Measurements from ENCODE around the gene FBXW12. TPM values are rescaled to one million over a fixed set of nuclear protein-coding genes. Genes with fewer than 3 reads are reported as not detected.

The FBXW12 gene
- total RNA-seq, 1 experiment from 2014 or later, result not detected

DNA sequence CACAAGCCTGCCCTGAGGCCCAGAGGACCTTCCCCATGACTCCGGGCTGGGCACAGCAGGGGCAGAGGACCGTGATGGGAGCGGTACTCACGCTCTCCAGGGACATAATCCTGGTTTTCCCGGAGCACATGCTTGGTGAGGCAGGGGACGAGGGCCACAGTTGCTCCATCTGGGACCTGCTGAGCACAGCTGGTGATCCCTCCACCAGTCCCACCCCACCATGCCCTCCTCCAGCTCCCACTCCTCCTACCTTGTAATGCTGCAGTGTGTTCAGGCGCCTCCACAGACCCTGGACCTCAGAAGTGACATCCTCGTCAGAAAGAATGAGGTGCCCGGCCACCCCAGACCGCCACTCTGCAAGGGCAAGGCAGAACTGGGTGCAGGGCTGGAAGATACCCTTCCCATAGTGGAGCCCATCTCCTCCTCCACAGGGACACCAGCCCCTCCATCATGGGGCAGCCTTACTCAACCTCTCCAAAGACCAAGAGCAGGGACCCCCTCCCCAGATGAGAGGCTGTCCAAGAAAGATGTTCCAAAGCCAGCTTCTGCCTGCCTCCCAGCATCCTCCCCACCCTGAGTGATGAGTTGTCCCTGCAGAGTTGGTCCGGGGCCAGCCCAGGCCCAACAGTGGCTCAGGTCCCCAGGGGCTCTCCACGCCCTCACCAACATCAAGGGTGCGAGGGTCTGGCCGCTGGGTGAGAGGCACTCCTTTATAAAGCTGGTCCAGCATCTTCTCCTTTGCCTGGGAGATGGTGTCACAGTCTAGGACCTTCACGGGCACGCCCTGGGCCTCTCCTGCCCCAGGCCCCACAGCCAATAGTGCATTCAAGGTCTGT lies 38.4 kb downstream of the FBXW12 start:
- no peak for DNase-seq (ENCODE audit: low read depth, low spot score)
- Histone ChIP-seq H3K4me1 (ENCODE audit: control insufficient read depth in 1 of 2, insufficient read depth in 2 of 2, low read length in 2 of 2) (no peaks in the 10 kb centered on the region), H3K9ac (ENCODE audit: low read length) (no peak overlapping the region), H3K79me2 (ENCODE audit: insufficient read depth, low read length) (no peaks in the 10 kb centered on the region), H3K9me3 (ENCODE audit: control insufficient read depth in 1 of 2, insufficient read depth in 1 of 2, low read depth in 1 of 2, low read length in 2 of 2) (no peaks in the 10 kb centered on the region), H4K20me1 (ENCODE audit: insufficient read depth) (no peaks in the 10 kb centered on the region), H3K36me3 (ENCODE audit: control insufficient read depth in 1 of 2, insufficient read depth in 2 of 2, low read length in 2 of 2) (peaks cover 2 to 3% of the 10 kb centered on the region in 2 experiments; a peak in 2 of 4 replicates), H2AFZ (ENCODE audit: low read depth, low read length, poor library complexity, severe bottlenecking) (no peak overlapping the region), H3K9me2 (ENCODE audit: insufficient read depth) (no peaks in the 10 kb centered on the region), H3K4me3 (replicated peaks in 1 of 2; ENCODE audit: low read depth in 1 of 2, low read length in 2 of 2) (no peak overlapping the region), H3K27me3 (ENCODE audit: insufficient read depth, low read length) (no peaks in the 10 kb centered on the region), H3K4me2 (ENCODE audit: low read length) (no peak overlapping the region), H3K27ac (ENCODE audit: low read depth, low read length) (no peak overlapping the region)
- TF ChIP-seq POLR2A (IDR thresholded peaks at IDR 0.05; ENCODE audit: borderline replicate concordance, extremely low read depth, insufficient read depth, insufficient read length) (no peak), YY1 (IDR thresholded peaks at IDR 0.05; ENCODE audit: extremely low read depth, insufficient replicate concordance, low read depth, low read length) (no peak), ELF1 (IDR thresholded peaks at IDR 0.05; ENCODE audit: borderline replicate concordance, low read depth) (no peak), SP1 (IDR thresholded peaks at IDR 0.05; ENCODE audit: low read depth) (no peak), CTCF (IDR thresholded peaks at IDR 0.05 in 2 of 3, conservative IDR thresholded peaks at IDR 0.05 in 1 of 3; ENCODE audit: borderline replicate concordance in 1 of 3, insufficient read depth in 1 of 3, low read depth in 2 of 3, low read length in 2 of 3) (no peak), CBX3 (IDR thresholded peaks at IDR 0.05; ENCODE audit: low read depth) (no peak)
- no TSS peak for BruUV-seq (replicated peaks)
- ChIA-PET POLR2A (no interaction called here), RAD21 (ENCODE audit: low non-redundant PET in 1 of 2, low total read pairs in 2 of 2, uncharacterized antibody in 2 of 2, unreplicated experiment in 2 of 2) (no interaction called here), CTCF (interaction anchor here (1.3 kb wide), 1 partner anchor 25 kb away, joined by 3 read pairs; no protein-coding TSS in a partner anchor)
- no peak for ATAC-seq
- intact Hi-C loops (cut with micrococcal nuclease), result no loop called here

Measured in HCT116 (cell line).